Activated CD4-positive, alpha-beta T cell treated with anti-CD3 and anti-CD28 coated beads, Interleukin-2, amount 50 U/mL, for 4 hours (primary cell): ENCODE results near the gene SDK2.

Experiments used
- DNase-seq, 2 experiments: peaks; one replicate each; pipeline ENCODE4 v3.0.0-alpha.2; 2020

The SDK2 gene

GRCh38 chr17:73498176-73498575 lies 146.1 kb downstream of the SDK2 start:
- no peak for DNase-seq

GRCh38 chr17:73497721-73498120 lies 146.5 kb downstream of the SDK2 start:
- DNase-seq, result no peak

- DNase-seq, result no peak
Observed at GRCh38 chr17:73496232-73496631, 148.0 kb downstream of the SDK2 start.

- no peak for DNase-seq
Observed at GRCh38 chr17:73495641-73496040, 148.6 kb downstream of the SDK2 start.

GRCh38 chr17:73494950-73495349 lies 149.3 kb downstream of the SDK2 start:
- no peak for DNase-seq

GRCh38 chr17:73493956-73494926 lies 150.0 kb downstream of the SDK2 start:
- no peak for DNase-seq

- DNase-seq, result no peak
Observed at GRCh38 chr17:73492821-73493814, 151.1 kb downstream of the SDK2 start.

- no peak for DNase-seq
Observed at GRCh38 chr17:73492125-73492820, 152.0 kb downstream of the SDK2 start.

- DNase-seq, result no peak
Observed at GRCh38 chr17:73491648-73492047, 152.6 kb downstream of the SDK2 start.

- DNase-seq, result no peak
Observed at GRCh38 chr17:73490851-73491250, 153.4 kb downstream of the SDK2 start.

- DNase-seq, result no peak
Observed at GRCh38 chr17:73489991-73490390, 154.3 kb downstream of the SDK2 start.

- DNase-seq, result no peak
Observed at GRCh38 chr17:73489333-73489732, 154.9 kb downstream of the SDK2 start.

GRCh38 chr17:73485130-73485529 lies 159.1 kb downstream of the SDK2 start:
- no peak for DNase-seq

- DNase-seq, result no peak
Observed at GRCh38 chr17:73482894-73483293, 161.4 kb downstream of the SDK2 start.

- no peak for DNase-seq
Observed at GRCh38 chr17:73482251-73482716, 162.0 kb downstream of the SDK2 start.

GRCh38 chr17:73481676-73482075 lies 162.6 kb downstream of the SDK2 start:
- DNase-seq, result no peak

- no peak for DNase-seq
Observed at GRCh38 chr17:73480740-73481139, 163.5 kb downstream of the SDK2 start.

- DNase-seq, result no peak
Observed at GRCh38 chr17:73478768-73479424, 165.3 kb downstream of the SDK2 start.

- DNase-seq, result no peak
Observed at GRCh38 chr17:73478334-73478733, 165.9 kb downstream of the SDK2 start.

GRCh38 chr17:73476890-73477350 lies 167.3 kb downstream of the SDK2 start:
- DNase-seq, result no peak

- no peak for DNase-seq
Observed at GRCh38 chr17:73474370-73474988, 169.8 kb downstream of the SDK2 start.
